DMS79 (cell line): ENCODE measurements around the gene ACAN.
"Not testable (repeated sequence)": the region's sequence is repeated elsewhere in the genome, so short reads cannot be mapped to it uniquely, and the experiment has no call there.

Experiments
- DNase-seq: peaks from one replicate; lab custom pipeline; 2025; lab: John Stamatoyannopoulos, UW

ACAN gene

DNA sequence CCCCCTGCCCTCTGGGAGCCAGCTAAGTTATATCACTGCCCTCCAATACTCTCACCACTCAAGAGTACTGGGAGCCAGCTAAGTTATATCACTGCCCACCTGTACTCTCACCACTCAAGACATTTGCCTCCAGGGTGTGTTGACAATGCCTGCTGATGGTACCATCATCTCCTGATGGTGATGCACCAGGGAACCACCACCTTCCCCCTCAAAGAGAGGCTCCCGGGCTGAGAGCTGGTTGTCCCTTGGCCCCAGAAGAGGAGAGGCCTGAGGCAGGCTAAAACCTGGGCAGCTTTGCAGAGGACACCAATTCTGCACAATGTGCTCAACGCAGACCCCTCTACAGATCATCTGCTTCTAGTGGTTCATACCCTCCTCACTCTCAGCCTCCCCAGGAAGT is 99.6 kb downstream of the ACAN start:
- DNase-seq = no peak

DNA sequence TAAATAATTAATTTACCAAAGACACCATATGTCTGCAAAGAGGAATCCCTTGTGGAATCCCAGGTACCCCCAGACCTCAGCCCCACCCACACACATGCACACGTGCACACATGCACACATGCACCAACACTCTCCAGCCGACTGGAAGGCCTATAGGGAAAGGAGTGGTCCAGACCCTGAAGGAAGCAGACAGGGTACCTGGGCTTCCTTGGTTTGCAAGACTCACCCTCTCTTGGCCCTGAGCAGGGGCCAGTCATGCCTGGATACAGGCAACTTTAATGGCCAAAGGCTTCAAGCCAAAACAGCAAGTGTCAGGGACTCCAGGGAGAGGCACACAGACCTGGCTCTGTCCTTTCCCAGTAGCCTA is 101.0 kb downstream of the ACAN start:
- DNase-seq = no peak

DNA sequence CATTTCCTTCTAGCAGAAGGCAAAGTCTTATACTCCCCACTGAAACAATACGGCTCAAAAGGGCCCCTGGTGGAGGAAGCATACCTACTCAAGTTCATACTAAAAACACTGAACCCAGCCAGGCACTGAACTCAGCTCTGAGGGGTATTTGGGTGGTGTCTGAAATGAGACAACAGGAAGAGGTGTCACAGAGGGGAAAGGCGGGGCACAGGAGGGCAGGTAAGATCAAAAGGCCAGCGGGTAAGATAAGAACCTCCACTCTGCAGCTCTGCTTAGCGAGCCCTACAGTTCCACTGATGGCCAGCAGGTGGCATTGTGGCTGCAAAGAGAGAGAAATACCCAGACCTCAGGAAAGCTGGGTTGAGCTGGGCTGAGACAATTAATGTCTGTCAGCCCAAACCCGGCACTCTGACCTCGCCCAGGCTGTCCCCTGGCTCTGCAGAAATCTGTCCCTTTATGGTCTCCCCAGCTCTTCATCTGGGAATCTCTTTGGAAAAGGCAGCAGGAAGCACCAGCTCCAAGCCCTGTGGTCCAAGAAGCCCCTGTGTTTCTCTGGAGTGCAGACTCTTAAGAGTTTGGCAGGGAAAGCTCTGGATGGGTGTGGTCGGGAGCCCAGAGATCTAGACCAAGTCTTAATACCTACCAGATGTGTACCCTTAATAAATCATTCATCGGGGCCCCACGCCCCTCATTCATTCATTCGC is 101.5 kb downstream of the ACAN start:
- DNase-seq = no peak

DNA sequence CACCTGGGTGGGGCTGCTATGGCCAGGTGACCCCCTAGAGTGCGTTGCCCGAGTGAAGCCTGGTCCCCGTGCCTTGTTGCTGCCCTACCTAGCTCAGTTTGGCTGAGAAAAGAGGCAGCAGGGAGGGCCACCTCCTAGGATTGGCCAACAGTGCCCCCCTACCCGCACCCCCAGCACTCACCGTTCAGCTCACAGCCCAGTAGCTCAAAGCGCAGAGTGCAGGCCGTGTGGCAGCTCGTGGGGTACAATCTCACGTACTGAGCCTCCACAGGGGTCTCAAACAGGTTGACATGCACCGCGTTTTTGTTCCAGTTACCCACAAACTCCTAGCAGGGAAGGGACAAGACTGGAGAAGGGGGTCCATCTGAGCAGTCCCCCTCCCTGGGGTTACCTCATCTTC is 102.3 kb downstream of the ACAN start:
- no peak for DNase-seq

GRCh38 chr15:88906130-88906529 is 102.9 kb downstream of the ACAN start:
- DNase-seq = no peak

DNA sequence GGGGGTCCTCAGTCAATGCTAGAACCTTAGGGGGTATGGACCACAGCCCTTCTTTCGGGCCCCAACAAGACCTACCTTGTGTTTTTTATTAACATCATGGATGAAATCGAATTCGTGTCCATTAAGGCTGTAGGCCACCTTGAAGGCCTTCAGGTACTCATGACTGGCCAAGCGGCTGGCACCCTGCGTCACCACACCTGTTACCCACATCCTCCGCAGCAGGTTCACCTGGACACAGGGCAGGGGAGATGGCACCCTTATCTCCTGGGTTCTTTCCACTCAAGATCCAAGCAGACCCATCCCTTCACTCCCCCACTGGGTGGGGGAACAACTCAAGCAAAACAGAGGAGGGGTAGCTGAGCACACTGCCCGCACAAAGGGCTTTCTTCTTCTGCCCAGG is 103.3 kb downstream of the ACAN start:
- no peak for DNase-seq

- no peak for DNase-seq
Measured at GRCh38 chr15:88907111-88907510, 103.9 kb downstream of the ACAN start.

- DNase-seq = no peak
Measured at GRCh38 chr15:88908123-88908522, 104.9 kb downstream of the ACAN start.

- DNase-seq = no peak
Measured at GRCh38 chr15:88908697-88909621, 105.7 kb downstream of the ACAN start.

DNA sequence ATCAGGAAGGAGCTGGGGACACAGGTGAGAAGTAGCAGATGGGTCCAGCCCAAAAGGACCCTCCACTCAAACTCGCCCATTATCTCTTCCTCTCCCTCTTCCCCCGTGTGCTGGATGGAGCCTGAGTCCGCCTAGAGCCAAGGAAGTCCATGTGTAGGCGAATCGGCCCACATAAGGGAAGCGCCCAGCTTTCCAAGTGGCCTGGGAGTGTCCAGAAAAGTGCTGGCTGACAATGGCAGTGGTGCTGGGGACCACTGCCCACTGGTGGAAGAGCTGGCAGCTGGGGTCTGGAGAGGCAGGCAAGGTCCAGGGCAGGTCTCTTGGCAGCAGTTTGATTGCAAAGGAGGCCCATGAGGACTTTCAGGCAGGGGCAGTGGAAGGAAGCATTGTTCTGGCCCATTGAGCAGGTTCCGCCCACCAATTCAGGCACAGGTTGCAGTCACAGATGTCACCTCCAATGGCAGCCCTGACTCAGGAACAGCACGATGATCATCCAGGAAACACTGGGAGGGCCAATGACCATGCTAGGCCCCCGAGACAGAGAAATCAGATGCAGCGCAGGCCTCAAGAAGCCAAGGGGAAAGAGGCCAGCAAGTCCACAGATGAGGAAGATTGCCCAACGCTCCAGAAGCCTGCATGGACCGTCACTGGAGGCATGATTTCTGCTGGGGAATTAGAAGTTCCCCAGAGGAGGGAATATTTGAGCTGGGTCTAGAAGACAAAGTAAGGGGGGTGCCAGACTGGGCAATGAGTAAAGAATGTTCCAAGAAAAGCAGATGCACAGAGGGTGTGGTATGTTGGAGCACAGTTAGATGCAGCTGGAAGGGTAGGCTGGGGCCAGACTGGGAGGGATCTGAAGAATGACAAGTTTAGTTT is 107.0 kb downstream of the ACAN start:
- DNase-seq = no peak

DNA sequence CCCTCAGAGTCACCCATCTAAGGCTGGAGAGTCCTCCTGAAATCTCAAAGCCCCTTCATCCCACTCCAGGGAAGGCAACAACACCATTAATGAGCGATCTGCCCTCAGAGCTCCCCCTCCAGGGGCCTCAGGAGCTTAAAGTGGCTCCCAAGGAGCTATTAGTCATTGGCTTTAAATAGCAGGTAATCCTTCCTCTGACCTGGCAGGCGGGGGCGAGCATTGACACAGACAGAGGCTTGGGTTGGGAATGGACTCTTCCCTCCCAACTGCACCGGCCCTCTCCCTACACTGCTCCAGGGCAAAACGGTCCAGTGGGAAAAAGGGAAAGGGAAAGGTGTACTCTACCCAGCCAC is 108.5 kb downstream of the ACAN start:
- peak; percentile 73 for DNase-seq

DNA sequence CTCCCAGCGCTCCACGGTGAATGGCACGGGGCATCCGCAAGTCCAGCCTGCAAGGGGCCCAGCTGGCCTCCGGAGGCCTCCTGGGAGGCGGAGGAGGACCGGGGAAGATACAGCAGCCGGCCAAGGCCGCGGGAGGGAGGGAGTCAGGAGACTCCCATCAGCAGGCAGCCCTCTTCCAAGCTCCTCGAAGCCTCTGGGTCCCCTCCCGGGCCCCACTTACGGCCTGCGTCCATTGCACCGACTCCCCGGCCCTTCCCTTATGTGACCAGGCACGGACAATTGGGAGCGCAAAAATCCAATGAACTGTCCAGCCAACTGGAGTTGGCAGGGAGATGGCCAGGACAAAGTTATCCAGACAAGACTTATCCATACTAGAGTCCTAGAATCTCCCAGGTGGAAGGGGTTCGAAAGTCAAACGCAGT is 109.3 kb downstream of the ACAN start:
- no peak for DNase-seq

- no peak for DNase-seq
Measured at GRCh38 chr15:88913017-88913849, 110.0 kb downstream of the ACAN start, which contains the start of gene MFGE8. Gene MFGE8 (minus strand): TSS chr15:88913379. CDS start chr15:88913319, 60 bp downstream.

DNA sequence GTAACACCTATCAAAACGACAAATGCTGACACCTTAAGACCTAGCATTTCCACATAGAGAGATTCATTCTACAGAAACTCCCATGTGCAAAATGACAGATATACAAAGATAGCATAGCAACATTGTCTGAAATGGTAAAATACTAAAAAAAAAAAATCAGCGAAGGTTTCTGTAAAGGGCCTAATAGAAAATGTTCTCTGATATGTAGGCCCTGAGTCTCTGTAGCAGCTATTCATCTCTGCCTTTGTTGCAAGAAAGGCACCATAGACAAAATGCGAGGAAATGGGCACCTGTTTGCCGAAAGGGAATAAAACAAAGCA is 110.6 kb downstream of the ACAN start:
- DNase-seq = no peak

DNA sequence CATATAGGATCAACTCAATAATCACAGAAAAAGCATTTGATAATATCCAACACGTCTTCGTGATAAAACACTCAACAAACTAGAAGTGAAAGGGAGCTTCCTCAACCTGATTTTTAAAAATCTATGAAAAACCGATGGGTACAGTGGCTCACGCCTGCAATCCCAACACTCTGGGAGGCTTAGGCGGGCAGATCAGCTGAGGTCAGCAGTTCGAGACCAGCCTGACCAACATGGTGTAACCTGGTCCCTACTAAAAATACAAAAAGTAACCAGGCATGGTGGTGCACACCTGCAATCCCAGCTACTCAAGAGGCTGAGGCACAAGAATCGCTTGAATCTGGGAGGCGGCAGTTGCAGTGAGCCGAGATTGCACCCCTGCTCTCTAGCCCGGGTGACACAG is 112.1 kb downstream of the ACAN start:
- DNase-seq = no peak

- no peak for DNase-seq
Measured at GRCh38 chr15:88917760-88918159, 114.5 kb downstream of the ACAN start.

GRCh38 chr15:88918738-88919137 is 115.5 kb downstream of the ACAN start:
- peak; percentile 74 for DNase-seq

DNA sequence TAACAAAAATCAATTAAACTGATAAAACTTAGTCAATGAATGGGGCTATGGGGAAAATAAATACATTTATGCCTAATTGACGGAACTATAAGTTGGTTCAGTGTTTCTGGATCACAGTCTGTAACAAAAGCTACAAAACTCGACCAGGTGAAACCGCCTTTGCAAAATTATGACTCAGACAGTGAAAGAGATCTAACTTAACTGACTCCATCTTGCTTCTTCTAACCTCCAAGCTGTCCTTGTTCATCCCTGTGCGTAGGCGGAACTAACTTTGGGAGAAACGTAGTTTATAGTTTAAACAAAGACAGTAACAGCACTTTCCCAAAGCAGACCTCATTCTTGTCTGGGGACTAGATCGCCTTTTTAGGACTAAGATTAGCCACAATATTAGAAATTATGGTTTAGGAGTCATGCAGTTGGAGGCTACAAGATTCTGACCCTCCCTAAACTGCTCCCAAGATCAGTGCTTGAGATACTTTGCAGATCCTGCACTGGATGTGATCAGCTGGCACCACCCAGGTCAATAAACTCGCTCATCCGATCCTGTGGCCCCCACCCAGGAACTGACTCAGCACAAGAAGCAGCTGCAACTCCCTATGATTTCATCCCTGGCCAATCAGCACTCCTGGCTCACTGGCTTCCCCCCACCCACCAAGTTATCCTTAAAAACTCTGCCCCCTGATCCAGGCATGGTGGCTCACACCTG is 117.1 kb downstream of the ACAN start:
- no peak for DNase-seq

- DNase-seq = not testable (repeated sequence)
Measured at GRCh38 chr15:88920892-88921435, 117.7 kb downstream of the ACAN start.
